Omental fat pad (tissue), 4 donors: ENCODE data around the gene TTC33. TPM values are rescaled to one million over a fixed set of nuclear protein-coding genes. Genes with fewer than 3 reads are reported as not detected.

Experiments used
- ATAC-seq: fragments of 150-250 bp; one replicate; pipeline ENCODE4 v1.9.1; 2016; ENCODE audit warnings: mild to moderate bottlenecking, moderate library complexity; ENCODE audit not compliant: low FRiP score
- DNase-seq: peaks from one replicate; pipeline ENCODE4 v3.0.0-alpha.2; 2019; ENCODE audit warnings: low spot score
- CTCF ChIP-seq, 3 donors: fragments of 450-650 bp; IDR thresholded peaks; one replicate each; pipeline ENCODE4 v1.5.1; 2016 to 2017; ENCODE audit warnings: antibody characterized with exemption in 3 of 3, mild to moderate bottlenecking in 3 of 3, moderate library complexity in 2 of 3
- total RNA-seq, 4 donors: library from RNA; depleted of rRNA; stranded (reverse); fragments of >200 nt; gene quantifications; one replicate each; pipeline ENCODE4 v1.1.0, GENCODE V29; 2016

The TTC33 gene
- total RNA-seq, 4 donors from 2014 or later, result 8.3 to 15.4 (median 9.3) TPM

- DNase-seq (no peak), ATAC-seq (no peak)
Observed at GRCh38 chr5:40501711-40502444, 253.9 kb downstream of the TTC33 start.

GRCh38 chr5:40499518-40500273 lies 256.1 kb downstream of the TTC33 start:
- no peak for TF ChIP-seq CTCF (IDR thresholded peaks at IDR 0.05)
- DNase-seq, result no peak
- ATAC-seq, result no peak

More at GRCh38 chr5:40501711-40502444, 253.9 kb downstream of the TTC33 start:
- TF ChIP-seq CTCF (IDR thresholded peaks at IDR 0.05), result no peak

- DNase-seq (no peak), ATAC-seq (no peak)
- TF ChIP-seq CTCF (IDR thresholded peaks at IDR 0.05), result no peak
Observed at GRCh38 chr5:40499007-40499406, 256.8 kb downstream of the TTC33 start.

GRCh38 chr5:40497573-40497972 lies 258.2 kb downstream of the TTC33 start:
- TF ChIP-seq CTCF (IDR thresholded peaks at IDR 0.05), result no peak
- no peak for ATAC-seq
- no peak for DNase-seq

- DNase-seq (no peak), ATAC-seq (no peak)
- TF ChIP-seq CTCF (IDR thresholded peaks at IDR 0.05), result no peak
Observed at GRCh38 chr5:40495237-40495635, 260.5 kb downstream of the TTC33 start.

GRCh38 chr5:40494631-40495236 lies 261.0 kb downstream of the TTC33 start:
- ATAC-seq, result no peak
- TF ChIP-seq CTCF (IDR thresholded peaks at IDR 0.05), result no peak
- DNase-seq, result no peak
